OCI-LY1 (cell line): ENCODE results near the gene GNAI2.

Experiments
- CTCF ChIP-seq: fragments of 200-600 bp; sonication (generic), shearing (Covaris generic); IDR thresholded peaks from 2 replicates; pipeline ENCODE4 v1.5.1; 2017; ENCODE audit warnings: mild to moderate bottlenecking, antibody characterized with exemption, low read length, moderate library complexity, mixed read lengths
- EZH2 ChIP-seq: fragments of 200-600 bp; sonication (generic), shearing (Covaris generic); IDR thresholded peaks from 2 replicates; pipeline ENCODE4 v1.8.0; 2017; ENCODE audit warnings: borderline replicate concordance, mixed run types, mild to moderate bottlenecking, antibody characterized with exemption, low read length, moderate library complexity, mixed read lengths

DNA sequence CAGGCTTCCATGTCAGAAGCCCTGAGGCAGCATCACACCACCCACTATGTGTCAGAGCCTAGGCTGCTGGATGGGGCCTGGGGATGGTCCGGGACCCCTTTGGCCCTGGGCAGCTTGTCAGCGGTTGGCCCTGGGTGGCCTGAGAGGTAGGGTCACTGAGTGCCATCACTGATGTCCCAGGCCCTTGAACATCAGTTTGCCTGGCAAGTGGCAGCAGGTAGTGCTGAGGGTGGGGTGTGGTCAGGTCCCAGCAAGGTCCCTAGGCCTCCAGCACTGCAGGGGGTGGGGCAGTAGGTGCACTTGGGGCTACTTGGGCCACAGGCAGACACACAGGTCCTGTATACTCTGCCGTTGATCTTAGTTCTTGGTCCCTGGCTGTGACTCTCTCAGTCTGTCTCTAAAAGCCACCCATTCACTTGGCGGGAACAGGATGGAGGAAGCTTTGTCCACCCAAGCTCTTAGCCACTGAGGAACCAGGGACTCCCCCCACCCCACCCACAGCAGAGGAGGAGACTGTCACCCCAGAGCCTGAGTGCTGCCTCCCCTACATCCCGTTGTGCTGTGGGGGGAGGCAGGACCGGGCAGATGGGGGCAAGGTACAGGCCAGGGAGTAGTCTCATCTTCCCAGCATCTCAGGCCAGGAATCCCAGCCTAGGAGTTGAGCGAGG is 5.8 kb downstream of the GNAI2 start:
- no peak for TF ChIP-seq CTCF
- no peak for TF ChIP-seq EZH2
